H1 (cell line): Measurements from ENCODE around the gene SAMD14. TPM values are rescaled to one million over a fixed set of nuclear protein-coding genes. Genes with fewer than 3 reads are reported as not detected.

Experiments
- BCL11A ChIP-seq, 2 experiments: IDR thresholded peaks; one replicate each; pipeline ENCODE4 v1.6.1; 2011; ENCODE audit warnings: low read depth in 2 of 2, low read length in 2 of 2, mild to moderate bottlenecking in 2 of 2
- CHD2 ChIP-seq: IDR thresholded peaks from 2 replicates; pipeline ENCODE4 v1.6.1; 2012; ENCODE audit warnings: low read length, improper control_type of control experiment
- GABPA ChIP-seq: IDR thresholded peaks from 2 replicates; pipeline ENCODE4 v1.6.1; 2011; ENCODE audit warnings: mild to moderate bottlenecking, low read length, moderate library complexity, borderline replicate concordance; ENCODE audit not compliant: insufficient read depth
- HDAC6 ChIP-seq: IDR thresholded peaks from one replicate; pipeline ENCODE4 v1.7.1; 2012; ENCODE audit warnings: low read depth, mild to moderate bottlenecking, inconsistent platforms, low read length, moderate library complexity
- JUN ChIP-seq: IDR thresholded peaks from 2 replicates; pipeline ENCODE4 v1.6.1; 2011; ENCODE audit warnings: low read depth, mild to moderate bottlenecking, improper control_type of control experiment, low read length
- RFX5 ChIP-seq: IDR thresholded peaks from 2 replicates; pipeline ENCODE4 v1.6.1; 2011; ENCODE audit warnings: low read depth, low read length, improper control_type of control experiment, borderline replicate concordance
- SAP30 ChIP-seq: fragments of 300-600 bp; sonication (generic); IDR thresholded peaks from 2 replicates; pipeline ENCODE4 v1.7.1; 2012; ENCODE audit warnings: low read length, moderate library complexity, mild to moderate bottlenecking, inconsistent platforms; ENCODE audit not compliant: insufficient read depth, insufficient replicate concordance
- SP2 ChIP-seq: IDR thresholded peaks from 2 replicates; pipeline ENCODE4 v1.6.1; 2012; ENCODE audit warnings: mild to moderate bottlenecking, low read length, inconsistent platforms
- polyA plus RNA-seq, 7 experiments: library from polyadenylated mRNA; depleted of rRNA in 3 of 7; stranded (reverse) in 5 of 7; unstranded in 2 of 7; fragments of >200 nt in 5 of 7; fragments of 200-250 nt in 2 of 7; gene quantifications; 1 replicate in 5 of 7; 2 replicates in 1 of 7; 4 replicates in 1 of 7; pipeline versions ENCODE4 v1.2.1 to v1.2.3, GENCODE V29; 2011 to 2013; ENCODE audit warnings: missing spikeins in 2 of 7, mixed read lengths in 2 of 7
- total RNA-seq: library from RNA; stranded (reverse); fragmentation: NEBNext Ultra II Directional; extraction: Animal tissue kit (Norgen Biotek cat#: 25700); gene quantifications from 2 replicates; pipeline ENCODE4 v1.2.1, GENCODE V29; 2021

The SAMD14 gene
- total and polyA plus RNA-seq, 2 of the 8 experiments (the other 6 are each of a cell fraction or from before 2014, with no cell fraction given), result 5.7 to 5.8 TPM

DNA sequence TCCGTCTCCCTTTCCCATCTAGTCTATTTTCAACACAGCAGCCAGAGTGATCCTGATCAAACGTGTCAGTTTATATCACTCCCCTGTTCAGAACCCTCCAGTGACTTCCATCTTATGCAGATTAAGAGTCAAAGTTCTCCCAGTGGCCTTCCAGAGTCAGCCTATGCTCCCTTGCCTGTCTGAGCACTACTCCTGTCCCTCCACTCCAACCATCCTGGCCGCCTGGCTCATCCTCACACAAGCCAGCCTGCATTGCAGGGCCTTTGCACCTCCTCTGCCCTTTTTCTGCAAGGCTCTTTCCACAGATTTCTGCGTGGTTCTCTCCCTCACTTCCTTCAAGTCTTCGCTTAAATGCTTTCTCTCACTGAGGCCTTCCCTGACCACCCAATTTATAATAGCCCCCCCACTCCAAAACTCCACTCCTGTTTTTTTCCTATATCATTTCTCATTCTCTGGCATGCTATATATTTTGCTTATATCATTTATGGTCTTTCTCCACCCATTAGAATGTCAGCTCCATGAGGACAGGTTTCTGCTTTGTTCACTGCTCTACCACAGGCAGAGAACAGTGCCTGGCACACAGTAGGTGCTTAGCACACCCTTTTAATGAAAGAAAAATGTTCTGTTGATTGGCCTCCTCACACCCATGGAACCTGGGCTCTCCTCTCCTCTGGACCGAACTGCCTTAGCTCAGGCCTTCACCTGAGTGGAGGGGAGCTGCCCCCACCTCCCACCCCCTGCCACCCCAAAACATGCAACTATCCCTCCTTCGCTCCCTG lies 9.3 kb downstream of the SAMD14 start (continued):
- TF ChIP-seq JUN (no peak), GABPA (no peak), BCL11A (IDR thresholded peaks at IDR 0.05; ENCODE audit: low read depth in 2 of 2, low read length in 2 of 2) (no peak), RFX5 (no peak), HDAC6 (no peak), CHD2 (no peak), SP2 (no peak), SAP30 (no peak)
